Fibroblast of lung (primary cell): ENCODE data around the gene HOXC5. TPM values are rescaled to one million over a fixed set of nuclear protein-coding genes. Genes with fewer than 3 reads are reported as not detected.

Source experiments
- DNase-seq, 2 donors: peaks; one replicate each; pipeline versions ENCODE4 v3.0.0 to v3.0.0-alpha.2; 2010; ENCODE audit warnings: low read depth in 2 of 2
- H2AFZ ChIP-seq: 2 replicates; pipeline ENCODE4 v1.5.1; 2012; ENCODE audit warnings: low read length, control low read depth, inconsistent platforms
- H3K27ac ChIP-seq: 2 replicates; pipeline ENCODE4 v1.5.1; 2011; ENCODE audit warnings: low read length, control low read depth; ENCODE audit not compliant: insufficient read depth
- H3K27me3 ChIP-seq: 2 replicates; pipeline ENCODE4 v1.5.1; 2011; ENCODE audit warnings: mild to moderate bottlenecking, low read length; ENCODE audit not compliant: control insufficient read depth, insufficient read depth
- H3K36me3 ChIP-seq: 2 replicates; pipeline ENCODE4 v1.5.1; 2011; ENCODE audit warnings: low read length; ENCODE audit not compliant: control insufficient read depth, insufficient read depth
- H3K4me1 ChIP-seq: 2 replicates; pipeline ENCODE4 v1.5.1; 2011; ENCODE audit warnings: low read length; ENCODE audit not compliant: control insufficient read depth, insufficient read depth; ENCODE audit errors: extremely low read depth
- H3K4me2 ChIP-seq: 2 replicates; pipeline ENCODE4 v1.5.1; 2011; ENCODE audit warnings: low read length, control low read depth; ENCODE audit not compliant: insufficient read depth; ENCODE audit errors: extremely low read depth
- H3K4me3 ChIP-seq, 4 experiments: fragments of 200-600 bp in 1 of 4; sonication (generic) in 1 of 4; replicated peaks in 1 of 4; 2 replicates each; pipeline ENCODE4 v1.5.1; 2011 to 2016; ENCODE audit warnings: low read length in 4 of 4, low read depth in 3 of 4, mild to moderate bottlenecking in 3 of 4, control low read depth in 2 of 4, inconsistent platforms in 1 of 4, mixed read lengths in 1 of 4; ENCODE audit not compliant: insufficient read depth in 1 of 4; ENCODE audit errors: control extremely low read depth in 1 of 4
- H3K79me2 ChIP-seq: 2 replicates; pipeline ENCODE4 v1.5.1; 2012; ENCODE audit warnings: mild to moderate bottlenecking, low read length, inconsistent platforms; ENCODE audit not compliant: control insufficient read depth, insufficient read depth
- H3K9ac ChIP-seq: 2 replicates; pipeline ENCODE4 v1.5.1; 2011; ENCODE audit warnings: mild to moderate bottlenecking, low read length, control low read depth; ENCODE audit not compliant: insufficient read depth
- H3K9me3 ChIP-seq: 2 replicates; pipeline ENCODE4 v1.5.1; 2012; ENCODE audit warnings: low read depth, low read length; ENCODE audit not compliant: control insufficient read depth, insufficient read depth
- H4K20me1 ChIP-seq: 2 replicates; pipeline ENCODE4 v1.5.1; 2011; ENCODE audit warnings: low read length; ENCODE audit not compliant: control insufficient read depth, insufficient read depth; ENCODE audit errors: extremely low read depth
- CTCF ChIP-seq, 2 donors: IDR thresholded peaks in 1 of 2; conservative IDR thresholded peaks in 1 of 2; 1 replicate in 1 of 2; 2 replicates in 1 of 2; pipeline ENCODE4 v1.5.1; 2011 to 2012; ENCODE audit warnings: low read length in 2 of 2, control low read depth in 1 of 2, inconsistent platforms in 1 of 2, low read depth in 1 of 2, mild to moderate bottlenecking in 1 of 2
- EZH2 ChIP-seq: IDR thresholded peaks from 2 replicates; pipeline ENCODE4 v1.5.1; 2012; ENCODE audit warnings: low read length, control low read depth, mild to moderate bottlenecking; ENCODE audit errors: missing control alignments
- polyA plus RNA-seq, 2 donors: library from polyadenylated mRNA; depleted of rRNA in 1 of 2; stranded (reverse) in 1 of 2; unstranded in 1 of 2; fragments of >200 nt; gene quantifications; 2 replicates each; pipeline ENCODE4 v1.2.1, GENCODE V29; 2011 to 2012; ENCODE audit warnings: missing spikeins in 1 of 2
- total RNA-seq: library from RNA; depleted of rRNA; stranded (reverse); fragments of >200 nt; gene quantifications from 2 replicates; pipeline ENCODE4 v1.2.1, GENCODE V29; 2014

The HOXC5 gene
- total and polyA plus RNA-seq, 2 donors (not counting 1 experiment from before 2014, with no cell fraction given) = under 0.01 to 0.07 TPM

DNA sequence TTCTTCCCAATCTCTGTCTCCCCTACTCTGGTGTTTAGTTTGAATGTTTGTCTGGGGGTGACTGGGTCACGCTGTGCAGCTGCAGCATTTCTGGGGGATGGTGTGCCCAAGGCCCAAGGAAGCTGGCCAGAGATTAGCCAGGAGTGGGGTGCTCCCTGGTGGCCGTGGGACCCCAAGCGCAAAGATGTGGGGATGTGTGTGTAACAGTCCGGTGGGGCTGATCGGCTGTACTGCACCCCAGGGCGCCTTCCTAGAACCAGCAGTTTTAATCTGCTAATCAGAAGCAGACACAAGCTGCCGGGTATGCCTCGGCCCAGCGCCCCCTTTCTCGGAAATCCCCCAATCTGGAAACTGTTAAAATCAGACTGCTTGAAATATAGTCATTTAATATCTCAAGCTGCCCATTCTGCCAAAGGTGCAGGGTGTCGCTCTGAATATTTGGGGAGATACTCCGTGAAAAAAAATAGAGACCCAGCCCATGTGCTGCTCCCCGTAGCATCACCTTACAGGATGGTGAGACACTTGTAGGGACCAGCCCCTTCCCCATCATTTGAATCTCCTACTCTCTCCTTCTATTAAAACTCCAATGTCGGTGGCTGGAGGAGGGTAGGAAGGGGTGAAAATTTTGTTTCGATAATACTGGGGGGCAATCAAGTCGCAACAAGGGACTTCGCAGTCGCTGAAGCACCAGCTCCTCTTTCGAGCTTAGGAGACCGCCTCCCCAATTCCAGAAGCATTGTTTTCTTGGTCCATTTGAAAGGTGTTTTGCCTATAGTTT, 28.6 kb upstream of the HOXC5 start:
- Histone ChIP-seq H3K4me2 (no peak overlapping the region), H3K27ac (no peak overlapping the region), H3K79me2 (no peaks in the 10 kb centered on the region), H4K20me1 (no peaks in the 10 kb centered on the region), H3K9me3 (no peaks in the 10 kb centered on the region), H3K4me3 (no peak overlapping the region), H3K36me3 (no peaks in the 10 kb centered on the region), H3K27me3 (peaks cover 77% of the 10 kb centered on the region), H3K4me1 (no peaks in the 10 kb centered on the region), H3K9ac (no peak overlapping the region), H2AFZ (no peak overlapping the region)
- TF ChIP-seq CTCF (conservative IDR thresholded peaks at IDR 0.05 in 1 of 2, IDR thresholded peaks at IDR 0.05 in 1 of 2; ENCODE audit: low read depth in 1 of 2, low read length in 2 of 2) (no peak), EZH2 (no peak)
- DNase-seq = no peak

- H3K4me1 ChIP-seq = no peaks in the 10 kb centered on the region
- no peak overlapping the region for H3K9ac ChIP-seq
- DNase-seq = no peak
- H3K36me3 ChIP-seq = no peaks in the 10 kb centered on the region
- TF ChIP-seq CTCF (conservative IDR thresholded peaks at IDR 0.05 in 1 of 2, IDR thresholded peaks at IDR 0.05 in 1 of 2; ENCODE audit: low read depth in 1 of 2, low read length in 2 of 2) (no peak), EZH2 (no peak)
- H3K27me3 ChIP-seq = peaks cover 78% of the 10 kb centered on the region
- no peaks in the 10 kb centered on the region for H3K9me3 ChIP-seq
- no peak overlapping the region for H3K27ac ChIP-seq
- H4K20me1 ChIP-seq = no peaks in the 10 kb centered on the region
- H2AFZ ChIP-seq = no peak overlapping the region
- no peak overlapping the region for H3K4me2 ChIP-seq
- no peaks in the 10 kb centered on the region for H3K79me2 ChIP-seq
- no peak overlapping the region for H3K4me3 ChIP-seq
These were observed 27.9 kb upstream of the HOXC5 start for GRCh38 chr12:54004841-54005530.

GRCh38 chr12:54005531-54005852, 27.4 kb upstream of the HOXC5 start:
- TF ChIP-seq CTCF (conservative IDR thresholded peaks at IDR 0.05 in 1 of 2, IDR thresholded peaks at IDR 0.05 in 1 of 2; ENCODE audit: low read depth in 1 of 2, low read length in 2 of 2) (no peak), EZH2 (no peak)
- Histone ChIP-seq H3K9me3 (no peaks in the 10 kb centered on the region), H4K20me1 (no peaks in the 10 kb centered on the region), H3K4me1 (no peaks in the 10 kb centered on the region), H3K36me3 (no peaks in the 10 kb centered on the region), H3K4me2 (no peak overlapping the region), H3K27ac (no peak overlapping the region), H3K9ac (no peak overlapping the region), H3K79me2 (no peaks in the 10 kb centered on the region), H3K27me3 (peaks cover 78% of the 10 kb centered on the region), H3K4me3 (no peak overlapping the region), H2AFZ (no peak overlapping the region)
- no peak for DNase-seq
